NB4 (cell line): ENCODE data around the gene CALR.

ENCODE experiments used
- CTCF ChIP-seq: IDR thresholded peaks from one replicate; pipeline ENCODE4 v1.5.1; 2012; ENCODE audit warnings: low read depth, low read length
- MYC ChIP-seq: IDR thresholded peaks from 2 replicates; pipeline ENCODE4 v1.6.1; 2011; ENCODE audit warnings: low read depth, low read length
- POLR2A ChIP-seq: IDR thresholded peaks from 2 replicates; pipeline ENCODE4 v1.6.1; 2011; ENCODE audit warnings: mild to moderate bottlenecking; ENCODE audit not compliant: insufficient read length; ENCODE audit errors: extremely low read depth

- TF ChIP-seq CTCF (no peak), MYC (peak; percentile 92), POLR2A (peak; percentile 93)
Observed at GRCh38 chr19:12933287-12934072, 4.9 kb upstream of the CALR start, which contains the start of gene FARSA.
